Endothelial cell of umbilical vein (primary cell): ENCODE measurements around the gene ELOVL4.

Experiments used
- CTCF ChIP-seq, 2 donors: IDR thresholded peaks; 1 replicate in 1 of 2; 2 replicates in 1 of 2; pipeline ENCODE4 v1.5.1; 2011; ENCODE audit warnings: low read length in 2 of 2, mild to moderate bottlenecking in 2 of 2, moderate library complexity in 2 of 2, control low read depth in 1 of 2, inconsistent platforms in 1 of 2, low read depth in 1 of 2; ENCODE audit not compliant: insufficient read depth in 1 of 2; ENCODE audit errors: extremely low read depth in 1 of 2
- EZH2 ChIP-seq: IDR thresholded peaks from 2 replicates; pipeline ENCODE4 v1.6.1; 2012; ENCODE audit warnings: borderline replicate concordance, low read depth, mild to moderate bottlenecking, moderate library complexity, low read length, inconsistent platforms; ENCODE audit not compliant: severe bottlenecking
- GATA2 ChIP-seq: IDR thresholded peaks from 2 replicates; pipeline ENCODE4 v1.7.0; 2011; ENCODE audit warnings: low read depth, mild to moderate bottlenecking, moderate library complexity, mixed read lengths, low read length; ENCODE audit not compliant: insufficient read length, insufficient read depth
- JUN ChIP-seq: IDR thresholded peaks from 2 replicates; pipeline ENCODE4 v1.6.1; 2011; ENCODE audit warnings: borderline replicate concordance, low read depth; ENCODE audit not compliant: insufficient read length, insufficient read depth
- MYC ChIP-seq: IDR thresholded peaks from one replicate; pipeline ENCODE4 v1.6.1; 2011; ENCODE audit warnings: mild to moderate bottlenecking, low read depth, low read length
- POLR2A ChIP-seq: IDR thresholded peaks from 2 replicates; pipeline ENCODE4 v1.6.1; 2012; ENCODE audit warnings: low read depth, mild to moderate bottlenecking, control low read depth, low read length
- POLR2AphosphoS5 ChIP-seq: IDR thresholded peaks from 2 replicates; pipeline ENCODE4 v1.6.1; 2012; ENCODE audit warnings: low read depth, mild to moderate bottlenecking, control low read depth, low read length, moderate library complexity; ENCODE audit not compliant: insufficient read depth
- TF ChIP-seq, protein P1 (sequence below): IDR thresholded peaks from 2 replicates; pipeline ENCODE4 v1.6.1; 2011; ENCODE audit not compliant: insufficient read depth, insufficient read length

GRCh38 chr6:79894939-79895338 lies 52.4 kb downstream of the ELOVL4 start:
- TF ChIP-seq POLR2A (no peak), CTCF (IDR thresholded peaks at IDR 0.05; ENCODE audit: extremely low read depth in 1 of 2, insufficient read depth in 1 of 2, low read depth in 1 of 2, low read length in 2 of 2) (no peak), MYC (no peak), EZH2 (no peak), JUN (no peak), POLR2AphosphoS5 (no peak), GATA2 (no peak)
- TF ChIP-seq, protein P1, sequence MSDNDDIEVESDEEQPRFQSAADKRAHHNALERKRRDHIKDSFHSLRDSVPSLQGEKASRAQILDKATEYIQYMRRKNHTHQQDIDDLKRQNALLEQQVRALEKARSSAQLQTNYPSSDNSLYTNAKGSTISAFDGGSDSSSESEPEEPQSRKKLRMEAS: no peak
